Ishikawa (cell line): ENCODE results near the gene UNC5C.

Experiments used
- CEBPB ChIP-seq: IDR thresholded peaks from 2 replicates; pipeline ENCODE4 v1.6.1; 2012
- CREB1 ChIP-seq: IDR thresholded peaks from 2 replicates; pipeline ENCODE4 v1.6.1; 2012; ENCODE audit warnings: low read depth
- EGR1 ChIP-seq: IDR thresholded peaks from 2 replicates; pipeline ENCODE4 v1.6.1; 2012
- EP300 ChIP-seq: IDR thresholded peaks from 2 replicates; pipeline ENCODE4 v1.6.1; 2012; ENCODE audit warnings: borderline replicate concordance
- FOXM1 ChIP-seq: IDR thresholded peaks from 2 replicates; pipeline ENCODE4 v1.6.1; 2012; ENCODE audit warnings: low read depth, borderline replicate concordance
- MAX ChIP-seq: IDR thresholded peaks from 2 replicates; pipeline ENCODE4 v1.6.1; 2012
- NFIC ChIP-seq: IDR thresholded peaks from 2 replicates; pipeline ENCODE4 v1.6.1; 2012
- RAD21 ChIP-seq: IDR thresholded peaks from 2 replicates; pipeline ENCODE4 v1.6.1; 2012; ENCODE audit warnings: low read depth
- REST ChIP-seq: IDR thresholded peaks from 2 replicates; pipeline ENCODE4 v1.6.1; 2012; ENCODE audit warnings: low read depth, mild to moderate bottlenecking
- TAF1 ChIP-seq: IDR thresholded peaks from 2 replicates; pipeline ENCODE4 v1.6.1; 2012; ENCODE audit warnings: low read depth, mild to moderate bottlenecking
- TCF12 ChIP-seq: IDR thresholded peaks from 2 replicates; pipeline ENCODE4 v1.6.1; 2012; ENCODE audit warnings: low read depth
- TEAD4 ChIP-seq: IDR thresholded peaks from 2 replicates; pipeline ENCODE4 v1.6.1; 2012
- USF1 ChIP-seq: IDR thresholded peaks from 2 replicates; pipeline ENCODE4 v1.6.1; 2012
- YY1 ChIP-seq: IDR thresholded peaks from 2 replicates; pipeline ENCODE4 v1.6.1; 2012; ENCODE audit warnings: low read depth
- ZBTB7A ChIP-seq: IDR thresholded peaks from 2 replicates; pipeline ENCODE4 v1.6.1; 2012; ENCODE audit warnings: low read depth

UNC5C gene

GRCh38 chr4:95537863-95538488 is 10.8 kb downstream of the UNC5C start:
- TF ChIP-seq EP300 (no peak), YY1 (no peak)

GRCh38 chr4:95537191-95537590 is 11.6 kb downstream of the UNC5C start:
- TF ChIP-seq TEAD4 (no peak), EP300 (no peak), FOXM1 (no peak), CREB1 (no peak), TAF1 (no peak)

- TF ChIP-seq CEBPB (no peak), YY1 (no peak), FOXM1 (no peak), TEAD4 (no peak), USF1 (no peak), EP300 (no peak), ZBTB7A (no peak)
Measured at GRCh38 chr4:95536650-95537049, 12.1 kb downstream of the UNC5C start.

- TF ChIP-seq FOXM1 (no peak), CEBPB (no peak), USF1 (no peak), MAX (no peak), ZBTB7A (no peak), CREB1 (no peak), REST (no peak), TAF1 (no peak), YY1 (no peak), TEAD4 (no peak), EP300 (no peak)
Measured at GRCh38 chr4:95535180-95535579, 13.6 kb downstream of the UNC5C start.

GRCh38 chr4:95534032-95534431 is 14.7 kb downstream of the UNC5C start:
- TF ChIP-seq TAF1 = no peak
- TF ChIP-seq CREB1 = no peak
- TF ChIP-seq REST = no peak
- no peak for TF ChIP-seq MAX
- no peak for TF ChIP-seq NFIC
- no peak for TF ChIP-seq USF1
- TF ChIP-seq TEAD4 = no peak
- no peak for TF ChIP-seq CEBPB
- no peak for TF ChIP-seq FOXM1
- no peak for TF ChIP-seq EP300
- no peak for TF ChIP-seq TCF12
- no peak for TF ChIP-seq ZBTB7A
- no peak for TF ChIP-seq RAD21
- TF ChIP-seq EGR1 = no peak
- no peak for TF ChIP-seq YY1

- no peak for TF ChIP-seq YY1
- TF ChIP-seq ZBTB7A = no peak
- no peak for TF ChIP-seq EP300
- no peak for TF ChIP-seq TAF1
- no peak for TF ChIP-seq CEBPB
- TF ChIP-seq USF1 = no peak
- no peak for TF ChIP-seq NFIC
- no peak for TF ChIP-seq TCF12
- TF ChIP-seq RAD21 = no peak
- TF ChIP-seq CREB1 = no peak
- TF ChIP-seq EGR1 = no peak
- no peak for TF ChIP-seq REST
- TF ChIP-seq MAX = no peak
- TF ChIP-seq TEAD4 = no peak
- TF ChIP-seq FOXM1 = no peak
Measured at GRCh38 chr4:95533254-95533653, 15.5 kb downstream of the UNC5C start.
